T-cell (primary cell): ENCODE measurements around the gene BCAS3. TPM values are rescaled to one million over a fixed set of nuclear protein-coding genes. Genes with fewer than 3 reads are reported as not detected.
"Not testable (repeated sequence)": the region's sequence is repeated elsewhere in the genome, so short reads cannot be mapped to it uniquely, and the experiment has no call there.

Source experiments
- ATAC-seq, 4 experiments: fragments of 200-7000 bp in 3 of 4; fragments of 150-1000 bp in 1 of 4; cut with Tn5 transposase; replicated peaks in 1 of 4; 1 replicate in 3 of 4; 2 replicates in 1 of 4; pipeline ENCODE4 v1.10.0; 2021; ENCODE audit warnings: moderate library complexity in 3 of 4, mild to moderate bottlenecking in 2 of 4, moderate number of reproducible peaks in 1 of 4
- CTCF ChIA-PET, 2 donors: fragments of 300-600 bp; sonication (Branson Sonifier 250); formaldehyde crosslinking; loops; one replicate each; lab custom pipeline; 2022; ENCODE audit warnings: antibody characterized with exemption in 2 of 2; lab: Charles Lee
- POLR2A ChIA-PET, 2 donors: fragments of 300-600 bp; sonication (Branson Sonifier 250); formaldehyde crosslinking; loops; one replicate each; lab custom pipeline; 2022; ENCODE audit warnings: antibody characterized with exemption in 2 of 2; lab: Charles Lee
- DNase-seq, 35 experiments: peaks; one replicate each; pipeline versions ENCODE4 v3.0.0 to v3.0.0-alpha.2; 2013 to 2023
- H3K27ac ChIP-seq: one replicate; pipeline ENCODE4 v1.5.1; 2013; ENCODE audit warnings: low read length
- H3K27me3 ChIP-seq, 2 experiments: replicated peaks in 1 of 2; 1 replicate in 1 of 2; 2 replicates in 1 of 2; pipeline versions ENCODE4 v1.6.1 to v1.7.0; 2013; ENCODE audit warnings: low read length in 1 of 2, mixed read lengths in 1 of 2; ENCODE audit not compliant: control insufficient read depth in 2 of 2, insufficient read depth in 2 of 2; ENCODE audit errors: extremely low read depth in 1 of 2
- H3K36me3 ChIP-seq, 2 donors: 1 replicate in 1 of 2; 2 replicates in 1 of 2; pipeline versions ENCODE4 v1.6.1 to v1.7.0; 2013; ENCODE audit warnings: low read length in 1 of 2; ENCODE audit not compliant: control insufficient read depth in 2 of 2, insufficient read depth in 1 of 2; ENCODE audit errors: extremely low read depth in 1 of 2
- H3K4me1 ChIP-seq, 2 experiments: 1 replicate in 1 of 2; 2 replicates in 1 of 2; pipeline versions ENCODE4 v1.6.1 to v1.7.0; 2013; ENCODE audit warnings: low read length in 2 of 2, mixed read lengths in 1 of 2; ENCODE audit not compliant: insufficient read depth in 2 of 2, control insufficient read depth in 1 of 2; ENCODE audit errors: extremely low read depth in 1 of 2
- H3K4me3 ChIP-seq, 2 donors: 1 replicate in 1 of 2; 2 replicates in 1 of 2; pipeline versions ENCODE4 v1.5.1 to v1.7.0; 2013; ENCODE audit warnings: mild to moderate bottlenecking in 2 of 2, low read length in 1 of 2, moderate library complexity in 1 of 2; ENCODE audit not compliant: control insufficient read depth in 1 of 2; ENCODE audit errors: extremely low read depth in 1 of 2
- H3K9me3 ChIP-seq: 2 replicates; pipeline ENCODE4 v1.7.0; 2013
- H3K27ac Mint-ChIP-seq, 2 donors: one replicate each; pipeline ENCODE4 v1.8.0; 2020 to 2021; ENCODE audit warnings: mild to moderate bottlenecking in 2 of 2, mixed read lengths in 2 of 2
- H3K27me3 Mint-ChIP-seq, 2 donors: one replicate each; pipeline ENCODE4 v1.8.0; 2021 to 2022; ENCODE audit warnings: mixed read lengths in 2 of 2
- H3K36me3 Mint-ChIP-seq: one replicate; pipeline ENCODE4 v1.8.0; 2021; ENCODE audit warnings: mixed read lengths
- H3K4me1 Mint-ChIP-seq, 3 donors: one replicate each; pipeline ENCODE4 v1.8.0; 2020 to 2022; ENCODE audit warnings: mixed read lengths in 3 of 3, mild to moderate bottlenecking in 1 of 3
- H3K4me3 Mint-ChIP-seq, 3 donors: one replicate each; pipeline ENCODE4 v1.8.0; 2020 to 2022; ENCODE audit warnings: mild to moderate bottlenecking in 3 of 3, mixed read lengths in 3 of 3, moderate library complexity in 3 of 3
- H3K9me3 Mint-ChIP-seq, 3 donors: one replicate each; pipeline ENCODE4 v1.8.0; 2020 to 2022; ENCODE audit warnings: mixed read lengths in 3 of 3
- WGBS: methylation state at CpG from one replicate; pipeline ENCODE4 v1.1.5; 2013; ENCODE audit warnings: missing lambda C conversion rate; ENCODE audit not compliant: insufficient coverage; 5-methylcytosine and 5-hydroxymethylcytosine counted together
- total RNA-seq, 35 experiments: library from RNA in 6 of 35; stranded (reverse) in 6 of 35; fragments of 120-200 nt in 1 of 35; gene quantifications; one replicate each; pipeline versions ENCODE4 v1.2.1 to v1.2.4 and lab custom pipeline; 2013 to 2026

BCAS3 gene
- total RNA-seq, 5 donors from 2014 or later (not counting 1 experiment from before 2014, with no cell fraction given), result 33.8 to 57.8 (median 38.1) TPM

DNA sequence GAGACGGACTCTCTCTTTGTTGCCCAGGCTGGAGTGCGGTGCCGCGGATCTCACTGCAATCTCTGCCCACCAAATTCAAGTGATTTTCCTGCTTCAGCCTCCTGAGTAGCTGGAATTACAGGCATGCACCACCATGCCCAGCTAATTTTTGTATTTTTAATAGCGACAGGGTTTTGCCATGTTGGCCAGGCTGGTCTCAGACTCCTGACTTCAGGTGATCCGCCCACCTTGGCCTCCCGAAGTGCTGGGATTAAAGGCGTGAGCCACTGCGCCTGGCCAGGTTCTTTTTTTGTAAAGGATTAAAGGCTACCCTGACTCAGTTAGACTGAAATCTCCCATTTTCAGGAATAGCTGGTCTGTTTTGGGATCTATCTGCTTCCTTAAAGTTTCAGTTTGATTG, 681.9 kb downstream of the BCAS3 start:
- ATAC-seq, H3K36me3 ChIP-seq, H3K4me1 Mint-ChIP-seq, H3K4me1 ChIP-seq, H3K27me3 Mint-ChIP-seq, DNase-seq, H3K4me3 ChIP-seq, H3K27ac Mint-ChIP-seq, H3K27ac ChIP-seq, H3K4me3 Mint-ChIP-seq, H3K9me3 Mint-ChIP-seq, H3K36me3 Mint-ChIP-seq, H3K9me3 ChIP-seq, H3K27me3 ChIP-seq: not testable (repeated sequence)
- ChIA-PET POLR2A (interaction anchor here in 1 of 2 donors (0.7 kb wide), 1 partner anchor 586 kb away, joined by 3 read pairs; no protein-coding TSS in a partner anchor), CTCF (interaction anchor here (1.0 to 1.9 kb wide), 4 partner anchors 116 to 639 kb away, joined by 3 to 6 read pairs (median 4); no protein-coding TSS in a partner anchor)
- 95% methylated on average over 4 of the region's 9 CpGs for WGBS

DNA sequence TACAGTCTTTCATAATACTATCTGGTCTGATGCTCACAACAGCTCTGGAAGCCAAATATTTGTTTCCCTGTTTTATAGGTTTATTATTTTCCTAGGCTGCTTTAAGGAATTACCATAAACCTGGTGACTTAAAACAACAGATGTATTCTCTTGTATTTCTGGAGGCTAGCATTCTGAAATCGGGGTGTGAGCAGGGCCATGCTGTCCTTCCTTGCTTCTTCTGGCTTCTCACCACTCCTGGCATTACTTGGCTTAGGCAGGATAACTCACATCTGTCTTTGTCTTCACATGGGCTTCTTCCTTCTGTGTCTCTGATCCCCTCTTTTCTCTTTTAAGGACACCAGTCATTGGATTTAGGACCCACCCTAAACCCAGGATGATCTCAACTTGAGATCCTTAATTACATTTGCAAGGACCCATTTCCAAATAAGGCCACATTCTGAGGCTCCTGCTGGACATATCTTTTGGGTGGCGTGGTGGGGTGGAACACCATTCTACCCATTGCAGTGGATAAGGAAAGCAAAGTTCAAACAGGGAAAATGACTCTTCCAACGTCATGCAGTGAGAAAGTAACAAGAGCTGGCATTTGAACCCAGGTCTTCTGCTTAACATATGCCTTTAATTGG, 682.8 kb downstream of the BCAS3 start:
- CTCF ChIA-PET, result interaction anchor here (1.0 to 1.9 kb wide), 2 partner anchors 117 to 640 kb away, joined by 3 to 6 read pairs; no protein-coding TSS in a partner anchor
- Mint-ChIP-seq H3K36me3 (no peaks in the 10 kb centered on the region), H3K4me1 (no peaks in the 10 kb centered on the region), H3K27ac (no peak overlapping the region), H3K9me3 (no peaks in the 10 kb centered on the region), H3K27me3 (no peaks in the 10 kb centered on the region), H3K4me3 (no peak overlapping the region)
- DNase-seq (no peak), ATAC-seq (no peak)
- H3K4me1 ChIP-seq, result no peaks in the 10 kb centered on the region
- POLR2A ChIA-PET, result no interaction called here
- 79% methylated on average over 2 of the region's 3 CpGs for WGBS
- H3K9me3 ChIP-seq, result no peaks in the 10 kb centered on the region
- no peaks in the 10 kb centered on the region for H3K36me3 ChIP-seq
- no peak overlapping the region for H3K27ac ChIP-seq
- H3K27me3 ChIP-seq, result no peaks in the 10 kb centered on the region
- no peak overlapping the region for H3K4me3 ChIP-seq

DNA sequence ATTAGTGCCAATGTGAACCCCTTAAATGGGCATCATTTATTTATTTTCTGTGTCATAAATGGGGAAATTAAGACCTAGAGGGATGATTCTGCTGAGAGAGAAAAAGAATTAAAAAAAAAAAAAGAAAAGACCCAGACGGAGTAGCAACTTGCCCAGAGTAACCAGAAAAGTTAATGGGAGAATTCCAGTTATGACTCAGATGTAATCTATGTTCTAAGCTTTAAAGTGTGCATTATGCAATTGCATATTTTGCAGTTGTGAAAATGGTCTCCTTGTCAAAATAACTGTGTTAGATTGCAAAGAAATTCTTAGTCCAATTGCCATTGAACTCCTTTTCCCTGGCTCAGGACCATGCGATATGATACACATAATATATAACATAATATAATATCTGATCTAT, 683.4 kb downstream of the BCAS3 start:
- CTCF ChIA-PET, result no interaction called here
- DNase-seq (no peak), ATAC-seq (no peak)
- no peaks in the 10 kb centered on the region for H3K9me3 Mint-ChIP-seq
- no peaks in the 10 kb centered on the region for H3K27me3 ChIP-seq
- no peak overlapping the region for H3K4me3 ChIP-seq
- H3K27ac ChIP-seq, result no peak overlapping the region
- peaks cover under 1% of the 10 kb centered on the region for H3K36me3 Mint-ChIP-seq
- no peaks in the 10 kb centered on the region for H3K27me3 Mint-ChIP-seq
- H3K4me1 ChIP-seq, result no peaks in the 10 kb centered on the region
- WGBS, result no CpG with 5 or more reads among the region's 2 CpGs
- no peak overlapping the region for H3K27ac Mint-ChIP-seq
- H3K4me3 Mint-ChIP-seq, result no peak overlapping the region
- no peaks in the 10 kb centered on the region for H3K4me1 Mint-ChIP-seq
- no peaks in the 10 kb centered on the region for H3K36me3 ChIP-seq
- H3K9me3 ChIP-seq, result no peaks in the 10 kb centered on the region
- POLR2A ChIA-PET, result no interaction called here

DNA sequence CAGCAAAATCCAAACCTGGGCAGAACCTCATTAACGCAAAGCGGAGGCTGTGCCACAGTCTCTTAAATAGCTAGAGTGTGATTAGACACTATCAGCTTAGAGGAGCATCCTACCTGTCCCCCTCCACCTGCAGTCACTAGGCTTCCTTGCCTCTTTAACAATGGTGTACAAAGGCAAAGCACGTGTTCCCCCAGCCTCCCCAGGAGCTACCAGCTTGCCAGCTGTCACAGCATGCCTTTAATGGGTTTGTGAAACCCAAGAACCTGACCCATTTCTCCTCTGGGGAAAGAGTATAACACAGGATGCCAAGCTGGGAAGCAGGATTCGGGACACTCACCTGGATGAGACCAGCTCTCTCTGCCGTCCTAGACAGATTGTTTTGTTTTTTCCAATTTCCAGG, 684.7 kb downstream of the BCAS3 start:
- ChIA-PET POLR2A (no interaction called here), CTCF (no interaction called here)
- H3K4me1 ChIP-seq, result no peaks in the 10 kb centered on the region
- no peaks in the 10 kb centered on the region for H3K27me3 ChIP-seq
- WGBS, result 75% methylated on average over 1 of the region's 5 CpGs
- Mint-ChIP-seq H3K27me3 (no peaks in the 10 kb centered on the region), H3K4me3 (no peak overlapping the region), H3K27ac (no peak overlapping the region), H3K36me3 (peaks cover 10% of the 10 kb centered on the region), H3K4me1 (no peaks in the 10 kb centered on the region), H3K9me3 (no peaks in the 10 kb centered on the region)
- ATAC-seq, result no peak
- no peaks in the 10 kb centered on the region for H3K9me3 ChIP-seq
- H3K27ac ChIP-seq, result no peak overlapping the region
- DNase-seq, result no peak
- no peak overlapping the region for H3K4me3 ChIP-seq
- H3K36me3 ChIP-seq, result no peaks in the 10 kb centered on the region

DNA sequence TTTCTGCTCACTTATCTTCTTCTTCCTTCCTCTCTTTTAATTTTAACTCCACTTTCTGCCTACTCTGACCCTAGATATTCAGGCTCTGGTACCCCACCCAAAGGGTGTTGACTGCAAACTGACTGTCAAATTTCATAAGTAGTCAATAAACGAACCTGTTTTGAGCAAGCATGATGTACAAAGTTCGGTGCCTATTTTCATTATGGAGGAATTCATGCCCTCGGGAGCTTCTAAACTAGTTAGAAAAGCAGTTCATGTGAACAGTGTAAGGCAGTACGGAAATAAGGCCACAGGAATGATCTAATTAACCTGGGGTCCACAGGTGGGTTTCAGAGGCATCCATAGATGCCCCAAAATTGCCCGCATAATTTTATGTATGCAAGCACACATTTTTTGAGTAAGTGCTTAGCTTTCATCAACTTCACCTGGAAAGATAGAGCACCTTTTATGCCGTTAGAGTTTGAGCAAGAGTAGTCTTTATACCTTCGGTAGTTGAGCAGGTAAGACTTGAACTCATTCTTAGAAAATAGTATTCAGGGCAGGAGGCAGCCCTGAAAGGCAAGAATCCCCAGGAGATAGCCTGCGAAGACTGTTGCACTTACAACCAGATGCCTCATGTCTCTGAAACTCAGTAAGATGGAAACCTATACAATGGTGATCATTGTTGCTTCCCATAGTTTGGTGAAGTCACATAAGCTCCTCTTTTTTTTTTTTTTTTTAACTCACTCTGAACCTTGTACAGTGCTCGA, 685.4 kb downstream of the BCAS3 start:
- Mint-ChIP-seq H3K36me3 (peaks cover 10% of the 10 kb centered on the region), H3K27me3 (no peaks in the 10 kb centered on the region), H3K4me1 (no peaks in the 10 kb centered on the region), H3K4me3 (no peak overlapping the region), H3K9me3 (no peaks in the 10 kb centered on the region), H3K27ac (no peak overlapping the region)
- no peak overlapping the region for H3K4me3 ChIP-seq
- H3K4me1 ChIP-seq, result no peaks in the 10 kb centered on the region
- ATAC-seq, result no peak
- no peak for DNase-seq
- CTCF ChIA-PET, result interaction anchor here in 1 of 2 donors (0.5 kb wide), 1 partner anchor 12 kb away, joined by 3 read pairs; no protein-coding TSS in a partner anchor
- POLR2A ChIA-PET, result interaction anchor here in 1 of 2 donors (0.6 kb wide), 1 partner anchor 27 kb away, joined by 3 read pairs; no protein-coding TSS in a partner anchor
- H3K9me3 ChIP-seq, result no peaks in the 10 kb centered on the region
- H3K36me3 ChIP-seq, result no peaks in the 10 kb centered on the region
- no peaks in the 10 kb centered on the region for H3K27me3 ChIP-seq
- WGBS, result 79% methylated on average over 4 of the region's 9 CpGs
- no peak overlapping the region for H3K27ac ChIP-seq

DNA sequence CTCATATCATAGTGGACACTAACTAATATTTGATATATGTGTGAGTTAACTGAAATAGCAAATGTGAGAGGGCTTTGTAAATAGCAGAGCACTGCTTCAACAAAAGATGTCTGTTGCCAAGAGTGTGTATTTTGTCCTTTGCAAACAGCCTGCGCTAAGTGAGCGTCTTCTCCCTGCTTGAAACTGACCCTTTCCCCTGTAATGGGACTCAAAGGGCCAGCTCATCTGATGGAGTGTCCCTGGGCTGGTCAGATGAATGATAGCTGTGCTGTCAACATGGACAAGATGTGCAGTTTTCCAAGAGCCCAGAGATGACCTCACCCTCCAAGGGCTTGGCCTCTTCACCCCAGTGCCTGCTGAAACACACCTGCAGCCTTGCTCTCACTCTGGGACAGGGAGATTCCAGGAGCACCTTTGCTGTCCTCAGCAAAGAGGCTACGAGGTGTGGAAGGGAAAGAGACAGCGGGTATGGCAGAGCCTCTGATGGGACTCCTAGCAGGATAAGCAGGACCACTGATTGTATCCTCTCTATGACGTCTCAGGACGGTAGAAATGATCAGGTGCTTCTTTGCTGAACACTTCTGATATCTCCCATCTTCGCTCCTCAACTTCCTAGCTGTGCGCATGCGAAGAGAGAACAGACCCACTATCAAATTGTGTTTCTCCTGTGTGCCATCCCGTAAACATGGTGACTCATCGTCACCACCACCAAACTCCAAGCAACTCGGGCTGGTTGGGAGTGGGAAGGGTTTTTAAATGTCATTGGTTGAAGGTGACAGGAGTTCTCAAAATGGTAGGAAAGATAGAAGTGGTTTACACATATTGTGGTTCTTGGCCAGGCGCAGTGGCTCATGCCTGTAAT, 686.2 kb downstream of the BCAS3 start:
- no peak overlapping the region for H3K4me3 Mint-ChIP-seq
- peaks cover 10% of the 10 kb centered on the region for H3K36me3 Mint-ChIP-seq
- H3K4me1 ChIP-seq, result no peaks in the 10 kb centered on the region
- WGBS, result 90% methylated on average over 10 of the region's 13 CpGs
- no peaks in the 10 kb centered on the region for H3K36me3 ChIP-seq
- H3K4me3 ChIP-seq, result no peak overlapping the region
- ChIA-PET CTCF (interaction anchor here in 1 of 2 donors (0.5 kb wide), 1 partner anchor 11 kb away, joined by 3 read pairs; no protein-coding TSS in a partner anchor), POLR2A (interaction anchor here in 1 of 2 donors (0.6 kb wide), 1 partner anchor 28 kb away, joined by 3 read pairs; no protein-coding TSS in a partner anchor)
- H3K9me3 Mint-ChIP-seq, result no peaks in the 10 kb centered on the region
- H3K4me1 Mint-ChIP-seq, result no peaks in the 10 kb centered on the region
- no peaks in the 10 kb centered on the region for H3K27me3 ChIP-seq
- DNase-seq (no peak), ATAC-seq (no peak)
- H3K27ac Mint-ChIP-seq, result no peak overlapping the region
- no peaks in the 10 kb centered on the region for H3K27me3 Mint-ChIP-seq
- H3K9me3 ChIP-seq, result no peaks in the 10 kb centered on the region
- H3K27ac ChIP-seq, result no peak overlapping the region
